ENCODE data around the gene PPIE.
"Not testable (repeated sequence)": the region's sequence is repeated elsewhere in the genome, so short reads cannot be mapped to it uniquely, and the experiment has no call there.

The PPIE gene

GRCh38 chr1:39777306-39777705 lies 38.6 kb downstream of the PPIE start:
- DNase-seq (ENCODE audit: low spot score), result no peak

GRCh38 chr1:39777896-39778295 lies 39.2 kb downstream of the PPIE start:
- not testable (repeated sequence) for DNase-seq (ENCODE audit: low spot score)

GRCh38 chr1:39778463-39779099 lies 39.9 kb downstream of the PPIE start:
- DNase-seq (ENCODE audit: low spot score), result not testable (repeated sequence)

GRCh38 chr1:39779137-39779536 lies 40.5 kb downstream of the PPIE start:
- no peak for DNase-seq (ENCODE audit: low spot score)

- DNase-seq (ENCODE audit: low spot score), result no peak
Measured at GRCh38 chr1:39779821-39780220, 41.1 kb downstream of the PPIE start.

- DNase-seq (ENCODE audit: low spot score), result no peak
Measured at GRCh38 chr1:39781349-39781715, 42.6 kb downstream of the PPIE start.

GRCh38 chr1:39782103-39782502 lies 43.4 kb downstream of the PPIE start:
- no peak for DNase-seq (ENCODE audit: low spot score)

- DNase-seq (ENCODE audit: low spot score), result not testable (repeated sequence)
Measured at GRCh38 chr1:39782685-39783084, 44.0 kb downstream of the PPIE start.

GRCh38 chr1:39786303-39787107 lies 47.8 kb downstream of the PPIE start:
- DNase-seq (ENCODE audit: low spot score), result not testable (repeated sequence)

- not testable (repeated sequence) for DNase-seq (ENCODE audit: low spot score)
Measured at GRCh38 chr1:39787108-39787375, 48.4 kb downstream of the PPIE start.

- no peak for DNase-seq (ENCODE audit: low spot score)
Measured at GRCh38 chr1:39787468-39787867, 48.8 kb downstream of the PPIE start.

- not testable (repeated sequence) for DNase-seq (ENCODE audit: low spot score)
Measured at GRCh38 chr1:39787964-39788363, 49.3 kb downstream of the PPIE start.

GRCh38 chr1:39788426-39788757 lies 49.7 kb downstream of the PPIE start:
- DNase-seq (ENCODE audit: low spot score), result no peak

GRCh38 chr1:39788758-39789570 lies 50.3 kb downstream of the PPIE start, which contains the start of gene BMP8B:
TSS of gene BMP8B (minus strand) at chr1:39788865. CDS start at chr1:39788485, 380 bp downstream.
- no peak for DNase-seq (ENCODE audit: low spot score)

- DNase-seq (ENCODE audit: low spot score), result no peak
Measured at GRCh38 chr1:39789571-39790110, 51.0 kb downstream of the PPIE start.

- no peak for DNase-seq (ENCODE audit: low spot score)
Measured at GRCh38 chr1:39791838-39792237, 53.2 kb downstream of the PPIE start.

- DNase-seq (ENCODE audit: low spot score), result no peak
Measured at GRCh38 chr1:39795651-39796050, 57.0 kb downstream of the PPIE start.

- peak; percentile 50 for DNase-seq (ENCODE audit: low spot score)
Measured at GRCh38 chr1:39798859-39799769, 60.4 kb downstream of the PPIE start.

- peak; percentile 42 for DNase-seq (ENCODE audit: low spot score)
Measured at GRCh38 chr1:39799770-39800470, 61.2 kb downstream of the PPIE start.

- no peak for DNase-seq (ENCODE audit: low spot score)
Measured at GRCh38 chr1:39800471-39800835, 61.8 kb downstream of the PPIE start.
